ENCODE data around the gene KIAA0753.

KIAA0753 gene

GRCh38 chr17:6640536-6641246, at the start of gene KIAA0753, which contains the start of gene TXNDC17:
KIAA0753 (minus strand) TSS chr17:6640711; CDS start chr17:6635103, 5,608 bp downstream.
TXNDC17 (plus strand) TSS chr17:6641060; CDS start chr17:6641083, 23 bp downstream.
- peak; percentile 71 for DNase-seq

- DNase-seq = no peak
Observed at GRCh38 chr17:6688944-6689343, 48.4 kb upstream of the KIAA0753 start.

GRCh38 chr17:6686026-6686425, 45.5 kb upstream of the KIAA0753 start:
- DNase-seq = no peak

GRCh38 chr17:6684881-6685767, 44.6 kb upstream of the KIAA0753 start:
- no peak for DNase-seq

GRCh38 chr17:6684460-6684783, 43.9 kb upstream of the KIAA0753 start:
- no peak for DNase-seq

- no peak for DNase-seq
Observed at GRCh38 chr17:6683730-6684459, 43.4 kb upstream of the KIAA0753 start.

- no peak for DNase-seq
Observed at GRCh38 chr17:6683081-6683684, 42.7 kb upstream of the KIAA0753 start.

GRCh38 chr17:6682339-6682738, 41.8 kb upstream of the KIAA0753 start:
- no peak for DNase-seq

- DNase-seq = no peak
Observed at GRCh38 chr17:6681671-6682070, 41.2 kb upstream of the KIAA0753 start.

GRCh38 chr17:6681176-6681575, 40.7 kb upstream of the KIAA0753 start:
- no peak for DNase-seq

GRCh38 chr17:6679241-6679640, 38.7 kb upstream of the KIAA0753 start:
- no peak for DNase-seq

- DNase-seq = no peak
Observed at GRCh38 chr17:6677946-6678345, 37.4 kb upstream of the KIAA0753 start.

GRCh38 chr17:6677158-6677831, 36.8 kb upstream of the KIAA0753 start:
- DNase-seq = no peak

GRCh38 chr17:6676802-6677157, 36.3 kb upstream of the KIAA0753 start:
- DNase-seq = no peak

- no peak for DNase-seq
Observed at GRCh38 chr17:6675201-6675825, 34.8 kb upstream of the KIAA0753 start.

GRCh38 chr17:6674586-6674985, 34.1 kb upstream of the KIAA0753 start:
- no peak for DNase-seq

GRCh38 chr17:6671431-6671830, 30.9 kb upstream of the KIAA0753 start:
- no peak for DNase-seq

GRCh38 chr17:6670999-6671398, 30.5 kb upstream of the KIAA0753 start:
- no peak for DNase-seq

GRCh38 chr17:6670571-6670970, 30.1 kb upstream of the KIAA0753 start:
- DNase-seq = no peak

GRCh38 chr17:6669479-6670212, 29.1 kb upstream of the KIAA0753 start:
- no peak for DNase-seq

GRCh38 chr17:6668727-6669425, 28.4 kb upstream of the KIAA0753 start:
- no peak for DNase-seq
